Stimulated activated naive CD8-positive, alpha-beta T cell treated with anti-CD3 and anti-CD28 coated beads, Interleukin-15, Interleukin-2, amounts not matched to agents 100 ng/mL and 50 ng/mL, for 24 hours (primary cell): ENCODE results near the gene CDH6.

Experiments
- H3K27ac Mint-ChIP-seq: one replicate; pipeline ENCODE4 v1.8.0; 2021; ENCODE audit warnings: mild to moderate bottlenecking, mixed read lengths
- H3K27me3 Mint-ChIP-seq: one replicate; pipeline ENCODE4 v1.8.0; 2021; ENCODE audit warnings: mixed read lengths
- H3K36me3 Mint-ChIP-seq: one replicate; pipeline ENCODE4 v1.8.0; 2021; ENCODE audit warnings: low read depth, mixed read lengths
- H3K4me1 Mint-ChIP-seq: one replicate; pipeline ENCODE4 v1.8.0; 2021; ENCODE audit warnings: low read depth, mixed read lengths
- H3K4me3 Mint-ChIP-seq: one replicate; pipeline ENCODE4 v1.8.0; 2021; ENCODE audit warnings: mild to moderate bottlenecking, mixed read lengths
- H3K9me3 Mint-ChIP-seq: one replicate; pipeline ENCODE4 v1.8.0; 2021; ENCODE audit warnings: mixed read lengths

CDH6 gene

GRCh38 chr5:31217446-31217845 lies 24.0 kb downstream of the CDH6 start:
- Mint-ChIP-seq H3K27ac (no peak overlapping the region), H3K36me3 (no peaks in the 10 kb centered on the region), H3K27me3 (no peaks in the 10 kb centered on the region), H3K9me3 (peaks cover 3% of the 10 kb centered on the region), H3K4me3 (no peak overlapping the region), H3K4me1 (no peaks in the 10 kb centered on the region)

GRCh38 chr5:31218978-31219377 lies 25.5 kb downstream of the CDH6 start:
- peaks cover 3% of the 10 kb centered on the region for H3K9me3 Mint-ChIP-seq
- H3K4me1 Mint-ChIP-seq, result no peaks in the 10 kb centered on the region
- H3K36me3 Mint-ChIP-seq, result no peaks in the 10 kb centered on the region
- H3K27ac Mint-ChIP-seq, result no peak overlapping the region
- H3K27me3 Mint-ChIP-seq, result no peaks in the 10 kb centered on the region
- no peak overlapping the region for H3K4me3 Mint-ChIP-seq

- Mint-ChIP-seq H3K9me3 (peaks cover 3% of the 10 kb centered on the region), H3K27ac (no peak overlapping the region), H3K36me3 (no peaks in the 10 kb centered on the region), H3K4me1 (no peaks in the 10 kb centered on the region), H3K27me3 (no peaks in the 10 kb centered on the region), H3K4me3 (no peak overlapping the region)
Measured at GRCh38 chr5:31221001-31221400, 27.5 kb downstream of the CDH6 start.

- H3K36me3 Mint-ChIP-seq, result no peaks in the 10 kb centered on the region
- no peaks in the 10 kb centered on the region for H3K4me1 Mint-ChIP-seq
- no peaks in the 10 kb centered on the region for H3K27me3 Mint-ChIP-seq
- H3K9me3 Mint-ChIP-seq, result peaks cover 3% of the 10 kb centered on the region
- no peak overlapping the region for H3K4me3 Mint-ChIP-seq
- no peak overlapping the region for H3K27ac Mint-ChIP-seq
Measured at GRCh38 chr5:31225118-31225517, 31.6 kb downstream of the CDH6 start.

- Mint-ChIP-seq H3K4me1 (no peaks in the 10 kb centered on the region), H3K4me3 (no peak overlapping the region), H3K27ac (no peak overlapping the region), H3K36me3 (no peaks in the 10 kb centered on the region), H3K27me3 (no peaks in the 10 kb centered on the region), H3K9me3 (peaks cover 3% of the 10 kb centered on the region)
Measured at GRCh38 chr5:31225613-31226012, 32.1 kb downstream of the CDH6 start.

- H3K27me3 Mint-ChIP-seq, result no peaks in the 10 kb centered on the region
Measured at GRCh38 chr5:31226651-31227050, 33.2 kb downstream of the CDH6 start.

GRCh38 chr5:31229266-31229665 lies 35.8 kb downstream of the CDH6 start:
- no peaks in the 10 kb centered on the region for H3K4me1 Mint-ChIP-seq
- H3K36me3 Mint-ChIP-seq, result no peaks in the 10 kb centered on the region
- no peak overlapping the region for H3K4me3 Mint-ChIP-seq
- H3K27me3 Mint-ChIP-seq, result peaks cover 3% of the 10 kb centered on the region
- H3K9me3 Mint-ChIP-seq, result no peaks in the 10 kb centered on the region
- H3K27ac Mint-ChIP-seq, result no peak overlapping the region

More at GRCh38 chr5:31226651-31227050, 33.2 kb downstream of the CDH6 start:
- Mint-ChIP-seq H3K27ac (no peak overlapping the region), H3K36me3 (no peaks in the 10 kb centered on the region), H3K4me3 (no peak overlapping the region), H3K9me3 (no peaks in the 10 kb centered on the region), H3K4me1 (no peaks in the 10 kb centered on the region)

GRCh38 chr5:31231177-31231838 lies 37.8 kb downstream of the CDH6 start:
- Mint-ChIP-seq H3K4me3 (no peak overlapping the region), H3K36me3 (no peaks in the 10 kb centered on the region), H3K27me3 (peaks cover 3% of the 10 kb centered on the region), H3K9me3 (no peaks in the 10 kb centered on the region), H3K4me1 (no peaks in the 10 kb centered on the region), H3K27ac (no peak overlapping the region)

GRCh38 chr5:31232273-31232888 lies 38.9 kb downstream of the CDH6 start:
- no peaks in the 10 kb centered on the region for H3K36me3 Mint-ChIP-seq
- no peaks in the 10 kb centered on the region for H3K4me1 Mint-ChIP-seq
- H3K27ac Mint-ChIP-seq, result no peak overlapping the region
- H3K4me3 Mint-ChIP-seq, result no peak overlapping the region
- H3K27me3 Mint-ChIP-seq, result peaks cover 3% of the 10 kb centered on the region
- no peaks in the 10 kb centered on the region for H3K9me3 Mint-ChIP-seq

GRCh38 chr5:31235381-31235780 lies 41.9 kb downstream of the CDH6 start:
- Mint-ChIP-seq H3K27me3 (peaks cover 3% of the 10 kb centered on the region), H3K36me3 (no peaks in the 10 kb centered on the region), H3K27ac (no peak overlapping the region), H3K4me3 (no peak overlapping the region), H3K4me1 (no peaks in the 10 kb centered on the region), H3K9me3 (no peaks in the 10 kb centered on the region)

- Mint-ChIP-seq H3K9me3 (no peaks in the 10 kb centered on the region), H3K4me3 (no peak overlapping the region), H3K27ac (no peak overlapping the region), H3K27me3 (peaks cover 3% of the 10 kb centered on the region), H3K4me1 (no peaks in the 10 kb centered on the region), H3K36me3 (no peaks in the 10 kb centered on the region)
Measured at GRCh38 chr5:31236339-31236738, 42.9 kb downstream of the CDH6 start.

GRCh38 chr5:31237174-31237573 lies 43.7 kb downstream of the CDH6 start:
- Mint-ChIP-seq H3K4me3 (no peak overlapping the region), H3K36me3 (no peaks in the 10 kb centered on the region), H3K4me1 (no peaks in the 10 kb centered on the region), H3K9me3 (no peaks in the 10 kb centered on the region), H3K27ac (no peak overlapping the region), H3K27me3 (peaks cover 3% of the 10 kb centered on the region)

GRCh38 chr5:31238497-31238896 lies 45.0 kb downstream of the CDH6 start:
- Mint-ChIP-seq H3K27ac (no peak overlapping the region), H3K36me3 (no peaks in the 10 kb centered on the region), H3K27me3 (no peaks in the 10 kb centered on the region), H3K9me3 (no peaks in the 10 kb centered on the region), H3K4me1 (no peaks in the 10 kb centered on the region), H3K4me3 (no peak overlapping the region)

GRCh38 chr5:31244921-31245320 lies 51.4 kb downstream of the CDH6 start:
- H3K9me3 Mint-ChIP-seq, result no peaks in the 10 kb centered on the region
- H3K27me3 Mint-ChIP-seq, result no peaks in the 10 kb centered on the region
- no peak overlapping the region for H3K27ac Mint-ChIP-seq
- H3K36me3 Mint-ChIP-seq, result no peaks in the 10 kb centered on the region
- H3K4me1 Mint-ChIP-seq, result no peaks in the 10 kb centered on the region
- H3K4me3 Mint-ChIP-seq, result no peak overlapping the region

GRCh38 chr5:31247381-31247780 lies 53.9 kb downstream of the CDH6 start:
- no peak overlapping the region for H3K27ac Mint-ChIP-seq
- H3K4me3 Mint-ChIP-seq, result no peak overlapping the region
- H3K36me3 Mint-ChIP-seq, result no peaks in the 10 kb centered on the region
- no peaks in the 10 kb centered on the region for H3K27me3 Mint-ChIP-seq
- no peaks in the 10 kb centered on the region for H3K9me3 Mint-ChIP-seq
- H3K4me1 Mint-ChIP-seq, result no peaks in the 10 kb centered on the region

GRCh38 chr5:31250201-31250600 lies 56.7 kb downstream of the CDH6 start:
- Mint-ChIP-seq H3K9me3 (peaks cover 7% of the 10 kb centered on the region), H3K36me3 (no peaks in the 10 kb centered on the region), H3K4me1 (no peaks in the 10 kb centered on the region), H3K27ac (no peak overlapping the region), H3K4me3 (no peak overlapping the region), H3K27me3 (no peaks in the 10 kb centered on the region)
